Cerebellar nuclear complex (tissue), 1 donor: Measurements from ENCODE around the gene ZNF576.
"Not testable (repeated sequence)": the region's sequence is repeated elsewhere in the genome, so short reads cannot be mapped to it uniquely, and the experiment has no call there.

Source experiments
- DNase-seq, 2 experiments: peaks; one replicate each; lab custom pipeline; 2025; lab: John Stamatoyannopoulos, UW

Gene ZNF576

DNA sequence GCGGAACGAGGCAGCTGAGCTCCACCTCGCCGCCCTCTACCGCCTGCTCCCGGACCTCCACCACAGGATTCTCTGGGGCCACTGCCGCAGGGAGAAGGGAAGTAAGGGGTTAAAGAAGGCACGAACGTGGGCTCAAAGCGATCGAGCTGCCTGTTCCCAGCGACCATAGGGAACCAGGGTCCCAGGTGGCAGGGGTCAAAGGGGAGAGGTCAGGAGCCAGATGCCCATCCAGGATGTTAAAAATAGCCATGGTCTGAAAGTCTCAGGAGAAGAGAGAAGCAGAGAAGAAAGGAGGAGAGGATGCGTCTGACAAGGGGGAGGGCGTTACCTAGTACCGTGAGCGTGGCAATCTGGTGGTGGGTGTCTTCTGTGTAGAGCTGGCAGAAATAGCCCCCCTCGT is 30.4 kb downstream of the ZNF576 start:
- no peak for DNase-seq

DNA sequence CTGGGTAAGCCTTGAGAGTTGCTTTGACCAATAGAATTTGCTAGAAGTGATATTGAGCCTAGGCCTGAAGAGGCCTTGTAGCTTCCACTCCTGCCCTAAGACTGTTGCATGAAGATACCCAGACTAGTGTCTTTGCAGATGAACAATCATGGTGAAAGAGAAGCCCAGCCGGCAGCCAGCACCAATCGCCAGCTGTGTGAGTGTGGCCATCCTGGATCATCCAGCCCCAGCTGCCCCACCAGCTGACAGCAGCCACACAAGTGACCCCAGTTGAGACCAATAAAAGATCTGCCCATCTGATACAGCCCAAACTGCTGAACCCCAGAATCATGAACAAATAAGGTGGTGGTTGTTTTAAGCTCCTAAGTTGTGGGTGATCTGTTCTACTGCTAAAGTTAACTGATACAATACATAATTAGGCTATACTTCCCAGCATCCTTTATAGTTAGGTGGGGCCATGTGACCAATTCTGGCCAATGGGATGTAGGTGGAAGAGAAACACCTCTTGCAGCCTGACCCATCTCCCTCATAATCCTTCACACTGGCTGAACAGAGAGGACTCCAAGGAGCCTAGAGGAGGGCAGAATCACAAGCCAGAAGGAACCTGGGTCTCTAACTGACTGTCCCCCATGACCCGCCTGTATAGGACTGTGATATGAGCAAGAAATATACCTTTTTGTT is 32.4 kb downstream of the ZNF576 start:
- no peak for DNase-seq

DNA sequence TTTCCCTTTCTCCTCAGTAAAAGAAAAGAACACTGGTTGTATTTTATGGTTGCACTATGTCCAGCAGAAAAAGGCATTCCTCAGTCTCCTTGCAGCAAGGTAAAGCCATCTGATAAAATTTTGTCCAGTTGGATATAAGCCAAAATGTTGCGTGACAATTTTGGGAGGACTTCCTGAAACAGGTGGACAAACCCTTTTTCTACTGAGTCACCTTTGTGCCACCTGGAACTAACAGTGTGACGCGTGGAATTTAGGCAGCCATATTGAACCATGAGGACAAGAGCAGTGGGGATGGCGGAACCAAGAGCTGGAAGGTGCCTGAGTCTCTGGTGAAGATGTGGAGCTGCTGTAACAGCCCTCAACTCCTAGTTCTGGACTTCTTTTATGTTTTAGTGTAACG is 35.1 kb downstream of the ZNF576 start:
- no peak for DNase-seq

DNA sequence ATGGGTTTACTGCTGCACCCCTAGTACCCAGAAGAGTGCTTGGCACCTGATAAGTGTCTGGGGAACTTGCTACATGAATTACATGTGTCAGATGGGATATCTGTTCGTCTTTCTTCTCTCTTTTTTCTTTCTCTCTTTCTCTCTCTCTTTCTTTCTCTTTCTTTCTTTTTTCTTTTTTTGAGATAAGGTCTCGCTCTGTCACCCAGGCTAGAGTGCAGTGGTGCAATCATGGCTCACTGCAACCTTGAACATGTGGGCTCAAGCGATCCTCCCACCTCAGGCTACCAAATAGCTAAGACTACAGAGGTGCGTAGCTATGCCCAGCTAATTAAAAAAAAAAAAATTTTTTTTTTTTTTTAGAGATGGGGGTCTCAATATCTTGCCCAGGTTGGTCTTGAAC is 37.1 kb downstream of the ZNF576 start:
- no peak for DNase-seq

DNA sequence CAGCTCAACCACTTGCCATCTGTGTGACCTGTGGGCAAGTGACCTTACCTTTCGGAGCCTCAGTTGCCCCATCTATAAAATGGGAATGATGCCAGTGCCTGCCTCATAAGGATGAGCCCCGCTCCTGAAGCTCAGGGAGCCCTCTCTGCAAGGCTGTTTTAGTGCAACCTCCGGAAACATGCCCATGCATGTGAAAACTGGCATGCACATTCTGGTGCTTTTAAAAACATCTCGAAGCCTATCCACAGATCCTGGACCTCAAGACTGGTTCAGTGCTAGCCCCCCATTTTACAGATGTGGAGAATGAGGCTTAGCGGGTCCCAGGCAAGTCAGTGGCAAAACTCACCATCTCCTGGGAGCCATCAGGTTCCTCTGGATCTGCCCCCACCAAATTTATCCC is 37.7 kb downstream of the ZNF576 start:
- no peak for DNase-seq

DNA sequence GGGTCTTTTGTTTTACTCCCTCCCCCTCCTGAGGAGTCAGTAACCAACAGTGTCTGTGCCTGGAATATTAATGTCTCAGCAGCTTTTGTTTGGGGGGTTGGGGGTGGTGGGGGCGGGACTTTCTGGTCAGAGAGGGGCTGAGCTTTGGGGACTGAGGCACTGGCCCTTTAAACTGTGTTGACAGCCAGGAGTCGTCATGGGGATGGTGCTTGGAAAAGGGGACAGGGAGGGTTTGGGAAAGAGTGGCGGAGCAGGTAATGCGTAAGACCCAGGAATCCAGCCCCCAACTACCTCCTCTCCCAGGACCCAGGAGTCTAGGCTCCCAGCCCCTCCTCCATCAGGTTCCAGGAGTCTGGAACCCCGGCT is 38.1 kb downstream of the ZNF576 start:
- peak in 1 of 2 experiments; percentile 44 for DNase-seq

DNA sequence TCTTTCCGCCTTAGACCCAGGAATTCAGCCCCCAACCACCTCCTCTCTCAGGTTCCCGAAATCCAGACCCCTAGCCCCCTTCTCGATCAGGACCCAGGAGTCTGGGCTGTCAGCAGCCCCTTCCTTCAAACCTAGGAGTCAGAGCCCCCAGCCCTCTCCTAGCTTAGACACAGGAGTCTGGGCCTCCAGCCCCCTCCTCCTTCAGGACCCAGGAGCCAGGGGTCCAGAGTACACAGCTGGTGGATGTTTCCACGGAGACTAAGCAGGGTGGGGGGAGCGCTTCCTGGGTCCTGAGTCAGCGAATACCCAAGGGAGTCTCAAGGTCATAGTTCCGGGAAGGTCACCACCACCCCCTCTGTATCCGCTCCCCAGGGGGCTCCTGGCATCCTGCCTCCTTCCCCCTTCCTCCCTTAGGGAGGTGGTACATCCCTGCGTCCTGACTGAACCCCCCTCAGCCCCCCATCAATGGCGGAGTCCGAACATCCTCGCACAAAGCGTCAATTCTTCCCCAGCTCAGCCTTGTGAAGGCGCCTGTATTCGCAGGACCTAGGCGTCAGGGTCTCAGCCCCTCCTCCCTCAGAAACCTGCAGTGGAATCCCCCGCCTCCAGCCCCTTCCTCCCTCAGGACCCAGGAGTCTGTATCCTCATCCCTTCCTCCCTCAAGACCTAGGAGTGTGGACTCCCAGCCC is 38.6 kb downstream of the ZNF576 start:
- peak in 1 of 2 experiments; percentile 37 for DNase-seq

DNA sequence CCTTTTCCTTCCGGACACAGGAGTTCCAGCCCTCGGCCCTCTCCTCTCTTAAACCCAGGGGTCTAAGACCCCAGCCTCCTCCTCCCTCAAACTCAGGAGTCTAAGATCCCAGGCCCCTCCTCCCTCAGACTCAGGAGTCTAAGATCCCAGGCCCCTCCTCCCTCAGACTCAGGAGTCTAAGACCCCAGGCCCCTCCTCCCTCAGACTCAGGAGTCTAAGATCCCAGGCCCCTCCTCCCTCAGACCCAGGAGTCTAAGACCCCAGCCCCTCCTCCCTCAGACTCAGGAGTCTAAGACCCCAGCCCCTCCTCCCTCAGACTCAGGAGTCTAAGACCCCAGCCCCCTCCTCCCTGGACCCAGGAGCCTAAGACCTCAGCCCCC is 39.2 kb downstream of the ZNF576 start:
- DNase-seq, result not testable (repeated sequence)

DNA sequence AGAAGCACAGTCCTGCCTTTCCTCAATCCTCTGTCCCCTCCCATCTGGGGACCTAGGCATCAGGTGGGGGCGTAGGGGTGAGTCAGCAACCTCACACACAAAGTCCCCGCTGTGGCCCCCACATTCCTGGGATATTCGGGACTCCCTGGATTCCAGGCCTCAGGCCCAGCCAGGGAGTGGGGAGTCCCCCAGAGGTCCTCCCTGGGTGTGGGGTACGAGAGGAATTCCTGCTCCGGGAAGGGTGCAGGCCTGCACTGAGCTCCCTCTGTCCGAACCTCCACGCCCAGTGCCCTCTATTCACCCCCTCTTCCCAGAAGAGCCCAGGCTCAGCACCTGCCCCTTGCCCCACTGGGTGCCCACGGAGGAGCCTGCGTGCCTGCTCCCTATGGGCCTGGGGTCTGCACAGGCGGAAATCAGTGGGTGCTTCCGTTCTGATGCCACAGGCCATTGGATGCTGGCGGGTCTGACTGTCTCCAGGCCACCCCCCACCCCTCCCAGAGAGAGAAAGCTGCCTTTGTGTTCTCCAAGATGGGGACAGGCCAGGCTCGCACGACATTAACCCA is 39.8 kb downstream of the ZNF576 start:
- DNase-seq, result no peak

DNA sequence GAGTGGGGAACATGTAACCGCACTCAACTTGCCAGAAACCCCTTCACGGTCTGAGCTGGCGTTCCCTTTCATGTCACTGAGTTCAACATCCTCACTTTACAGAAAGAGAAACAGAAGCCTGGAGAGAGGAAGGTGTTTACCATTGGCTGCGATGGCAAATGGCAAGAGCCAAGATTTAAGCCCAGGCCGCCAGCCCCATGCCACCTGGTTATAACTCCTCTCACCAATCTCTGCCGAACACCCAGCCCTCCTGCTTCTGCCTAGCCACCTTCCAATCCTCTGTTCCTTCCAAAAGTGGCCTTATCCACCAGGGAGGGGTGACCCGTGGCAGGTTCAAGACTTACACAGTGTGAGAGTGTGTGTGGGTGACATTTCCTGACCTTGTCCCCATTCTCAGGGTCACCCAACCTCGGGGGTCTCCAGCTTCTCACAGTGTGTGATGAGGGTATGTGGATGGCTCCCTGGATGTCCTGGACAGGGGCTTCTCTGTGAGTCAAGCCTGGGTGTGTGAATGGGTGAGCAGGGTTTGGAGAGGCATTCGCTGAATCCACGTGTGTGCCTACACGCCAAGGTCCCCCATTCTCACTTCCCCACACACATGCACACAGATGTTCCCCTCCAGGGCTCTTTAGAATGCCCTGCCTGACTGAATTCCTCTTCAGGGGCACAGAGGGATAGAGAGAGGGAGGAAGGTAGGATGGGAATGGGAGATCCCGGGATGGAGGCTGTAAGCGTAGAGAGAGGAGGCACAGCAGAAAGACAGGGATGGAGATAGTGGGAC is 42.0 kb downstream of the ZNF576 start:
- no peak for DNase-seq

DNA sequence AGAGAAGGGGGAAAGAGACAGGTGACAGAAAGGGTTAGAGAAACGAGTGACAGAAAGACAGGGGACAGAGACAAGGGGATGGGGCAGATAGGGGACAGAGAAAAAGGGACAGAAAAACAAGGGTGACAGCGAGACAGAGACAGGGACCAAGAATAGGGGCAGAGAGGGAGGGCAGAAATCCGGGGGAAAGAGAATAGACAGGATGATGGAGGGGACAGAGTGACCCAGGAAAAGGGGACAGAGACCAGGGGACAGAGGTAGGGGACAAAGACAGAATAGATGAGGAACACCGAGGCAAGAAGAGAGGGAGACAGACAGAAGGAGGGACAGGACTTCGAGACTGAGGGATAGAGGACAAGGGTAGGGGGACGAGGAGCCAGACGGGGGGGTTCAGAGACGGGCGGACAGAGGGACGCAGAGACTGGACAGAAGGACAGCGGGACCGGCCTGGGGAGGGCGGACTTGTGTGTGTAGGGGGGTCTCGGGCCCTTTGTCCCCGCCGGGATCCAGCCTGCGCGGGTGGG is 42.7 kb downstream of the ZNF576 start:
- DNase-seq, result no peak

DNA sequence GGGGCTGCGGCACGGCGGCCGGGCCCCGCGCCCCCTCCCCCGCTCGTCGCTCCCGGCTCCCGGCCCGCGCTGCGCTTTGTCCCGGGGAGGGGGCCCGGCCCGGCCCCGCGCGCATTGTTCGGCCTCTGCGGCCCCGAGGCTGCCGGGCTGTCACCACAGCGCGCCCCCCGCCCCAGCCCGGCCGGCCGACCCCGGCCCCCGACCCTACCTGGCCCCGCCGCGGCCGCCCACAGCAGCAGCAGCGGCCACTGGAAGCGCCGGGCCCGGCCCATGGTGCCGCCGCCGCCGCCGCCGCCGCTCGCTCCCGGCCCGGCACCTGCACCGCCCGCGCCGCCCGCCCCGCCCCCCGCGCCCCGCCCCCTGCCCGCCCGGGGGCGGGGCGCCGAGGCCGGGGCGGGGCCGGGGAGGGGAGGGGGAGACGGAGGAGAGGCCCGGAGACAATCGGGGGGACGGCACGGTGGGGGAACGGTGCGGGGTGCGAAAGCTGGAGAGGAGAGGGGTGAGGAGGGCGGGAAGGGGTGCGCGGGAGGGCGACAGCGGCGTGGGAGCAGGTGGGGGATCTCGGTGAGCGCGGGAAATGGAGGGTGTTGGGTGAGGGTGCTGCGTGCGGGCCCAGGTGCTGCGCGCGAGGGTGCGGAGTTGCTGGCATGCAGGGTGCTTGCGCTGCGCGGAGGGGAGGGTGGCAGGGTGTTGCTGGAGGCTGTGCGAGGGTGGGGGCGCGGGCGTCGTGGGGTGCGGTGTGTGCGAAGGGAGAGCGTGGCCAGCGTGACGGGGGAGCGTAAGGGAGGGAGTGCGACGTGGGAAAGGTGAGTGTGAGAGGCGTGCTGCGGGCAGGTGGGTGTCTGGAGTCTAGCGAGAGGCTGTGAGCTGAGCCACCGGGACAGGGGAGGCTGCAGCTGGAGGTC is 43.4 kb downstream of the ZNF576 start, which contains the start of gene CADM4:
Gene CADM4 (minus strand): TSS at position 332 of the 905 bp plus-strand sequence. CDS start 60 bp downstream, at position 272.
- no peak for DNase-seq

DNA sequence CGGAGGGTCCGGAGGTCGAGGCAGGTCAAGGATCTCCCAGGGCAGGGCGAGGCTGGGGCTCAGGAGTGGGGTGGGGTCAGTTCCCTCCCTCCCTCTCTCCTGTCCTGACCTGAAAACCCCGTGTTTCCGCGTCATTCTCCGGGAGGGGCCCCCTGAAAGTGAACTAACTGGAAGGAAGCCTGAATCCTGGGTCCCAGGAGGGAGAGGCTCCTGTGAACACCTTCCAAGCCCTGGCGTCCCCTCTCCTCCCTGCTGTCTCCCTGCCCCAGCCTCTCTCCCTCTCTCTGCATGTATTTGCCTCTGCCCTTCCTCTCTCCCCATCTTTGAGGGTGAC is 44.0 kb downstream of the ZNF576 start:
- DNase-seq, result no peak

DNA sequence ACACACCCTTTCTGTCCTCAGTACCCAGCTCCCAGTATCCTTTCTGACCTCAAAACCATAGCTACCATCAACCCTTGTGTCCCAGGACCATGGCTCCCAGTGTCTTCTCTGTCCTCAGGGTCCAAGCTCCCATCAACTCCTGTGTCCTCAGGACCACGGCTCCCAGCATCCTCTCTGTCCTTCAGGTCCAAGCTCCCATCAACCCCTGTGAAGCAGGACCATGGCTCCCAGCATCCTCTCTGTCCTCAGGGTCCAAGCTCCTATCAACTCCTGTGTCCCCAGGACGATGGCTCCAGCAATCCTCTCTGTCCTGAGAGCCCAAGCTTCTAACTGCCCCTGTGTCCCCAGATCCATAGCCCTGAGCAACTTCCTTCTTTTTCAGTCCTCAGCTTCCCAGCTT is 44.9 kb downstream of the ZNF576 start:
- DNase-seq, result no peak

DNA sequence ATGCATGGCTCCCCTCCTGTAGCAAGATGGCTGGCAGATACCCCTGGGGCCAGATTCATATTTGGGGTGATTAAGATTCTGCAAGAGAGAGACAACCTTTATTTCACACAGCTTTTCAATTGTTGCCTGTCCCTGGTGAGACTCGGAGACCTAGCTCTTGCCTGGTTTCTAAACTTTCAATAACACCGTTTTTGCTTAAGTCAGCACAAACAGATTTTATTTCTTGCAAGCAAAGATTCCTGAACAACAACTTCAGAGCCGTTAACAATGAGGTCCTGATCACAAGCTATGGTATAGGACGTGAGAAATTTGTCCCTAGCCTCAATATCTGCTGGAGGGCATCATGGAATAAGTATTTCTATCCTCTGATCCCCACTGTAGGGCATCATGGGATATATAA is 46.1 kb downstream of the ZNF576 start:
- no peak for DNase-seq

DNA sequence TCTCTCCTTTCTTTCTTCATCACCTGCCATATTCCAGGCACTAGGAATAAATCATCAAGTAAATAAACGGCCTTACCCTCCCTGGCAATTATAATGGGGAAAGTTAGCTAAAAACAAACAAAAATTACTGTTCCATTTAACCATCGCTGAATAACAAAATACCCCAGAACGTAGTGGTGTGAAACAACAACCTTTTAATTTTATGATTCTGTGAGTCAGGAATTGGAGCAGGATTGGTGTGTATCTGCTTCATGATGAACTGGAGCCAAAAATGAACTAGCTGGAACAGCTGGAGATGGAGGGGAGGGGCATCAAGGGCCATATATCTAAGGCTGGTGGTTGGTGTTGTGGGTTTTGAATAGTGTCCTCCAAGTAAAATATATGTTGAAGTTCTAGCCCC is 46.9 kb downstream of the ZNF576 start:
- DNase-seq, result no peak

DNA sequence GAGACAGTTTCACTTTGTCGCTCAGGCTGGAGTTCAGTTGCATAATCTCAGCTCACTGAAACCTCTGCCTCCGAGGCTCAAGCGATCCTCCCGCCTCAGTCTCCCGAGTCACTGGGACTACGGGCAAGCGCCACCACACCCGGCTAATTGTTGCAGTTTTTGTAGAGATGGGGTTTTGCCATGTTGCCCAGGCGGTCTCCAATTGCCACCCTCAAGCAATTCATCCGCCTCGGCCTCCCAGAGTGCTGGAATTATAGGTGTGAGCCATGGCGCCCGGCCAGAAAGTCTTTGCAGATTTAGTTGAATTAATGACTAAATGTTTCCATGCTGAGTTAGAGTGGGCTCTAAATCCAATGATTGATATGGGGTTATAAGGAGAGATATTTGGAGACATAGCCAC is 47.8 kb downstream of the ZNF576 start:
- no peak for DNase-seq

DNA sequence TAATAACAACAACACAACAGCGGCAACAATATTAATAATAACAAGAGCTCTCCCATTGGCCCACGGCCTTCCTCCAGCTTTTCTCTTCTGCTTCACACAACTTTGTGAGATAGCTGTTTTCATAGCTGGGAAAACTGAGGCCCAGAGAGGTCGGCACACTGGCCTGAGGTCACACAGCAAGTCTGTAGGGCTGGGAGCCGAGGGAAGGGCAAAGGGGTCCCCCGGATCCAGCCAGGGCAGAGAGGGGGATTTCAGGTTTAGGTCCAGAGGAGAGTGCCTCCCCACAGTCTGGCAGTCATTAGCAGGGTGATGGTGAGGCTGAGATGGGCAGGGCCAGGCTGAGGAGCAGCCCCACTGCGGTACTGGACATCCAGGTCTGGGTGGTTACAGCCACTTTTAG is 52.2 kb downstream of the ZNF576 start:
- no peak for DNase-seq

DNA sequence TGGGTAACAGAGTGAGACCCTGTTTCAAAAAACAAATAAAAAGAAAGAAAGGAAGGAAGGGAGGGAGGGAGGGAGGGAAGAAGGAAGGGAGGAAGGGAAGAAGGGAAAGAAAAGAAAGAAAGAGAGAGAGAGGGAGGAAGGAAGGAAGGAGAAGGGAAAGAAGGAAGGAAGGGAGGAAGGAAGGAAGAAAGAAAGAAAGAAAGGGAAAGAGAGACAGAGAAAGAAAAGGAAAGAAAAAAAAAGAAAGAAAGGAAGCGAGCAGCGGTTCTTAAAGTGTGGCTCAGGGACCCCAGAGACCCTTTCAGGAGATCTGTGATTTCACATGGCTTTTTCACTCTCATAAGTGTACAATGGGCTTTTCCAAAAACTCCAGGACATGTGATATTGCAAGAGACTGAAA is 53.1 kb downstream of the ZNF576 start:
- no peak for DNase-seq

DNA sequence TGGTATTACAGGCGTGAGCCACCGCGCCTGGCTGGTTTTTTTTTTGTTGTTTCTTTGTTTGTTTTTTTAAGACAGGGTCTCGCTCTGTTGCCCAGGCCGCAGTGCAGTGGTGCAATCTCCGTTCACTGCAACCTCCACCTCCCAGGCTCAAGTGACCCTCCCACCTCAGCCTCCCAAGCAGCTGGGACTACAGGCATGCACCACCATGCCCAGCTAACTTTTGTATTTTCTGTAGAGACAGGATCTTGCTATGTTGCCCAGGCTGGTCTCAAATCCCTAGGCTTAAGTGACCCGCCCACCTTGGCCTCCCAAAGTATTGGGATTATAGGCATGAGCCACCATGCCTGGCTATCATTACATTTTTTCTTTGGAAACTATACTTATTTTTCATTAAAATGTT is 53.9 kb downstream of the ZNF576 start:
- not testable (repeated sequence) for DNase-seq
